IMR-90 (cell line): Measurements from ENCODE around the gene IL1RL1. TPM values are rescaled to one million over a fixed set of nuclear protein-coding genes. Genes with fewer than 3 reads are reported as not detected.

Experiments used
- ATAC-seq: fragments of 200-7000 bp; cut with Tn5 transposase; 2 replicates; pipeline ENCODE4 v1.9.1; 2020; ENCODE audit warnings: low read depth, mild to moderate bottlenecking, moderate library complexity
- BruUV-seq: library from RNA; stranded (reverse); fragments of 400-500 nt; replicated peaks from 2 replicates; lab custom pipeline; 2021; lab: Mats Ljungman, UMichigan
- CTCF ChIA-PET: fragments of 300-600 bp; formaldehyde crosslinking; extraction: SDS; loops from one replicate; lab custom pipeline; 2021; ENCODE audit warnings: antibody characterized with exemption; lab: Yijun Ruan, JAX
- POLR2A ChIA-PET: fragments of 300-600 bp; sonication (Branson Sonifier 250); formaldehyde crosslinking; loops from one replicate; lab custom pipeline; 2022; ENCODE audit warnings: antibody characterized with exemption; ENCODE audit not compliant: unreplicated experiment; lab: Charles Lee
- DNase-seq: peaks from one replicate; pipeline ENCODE4 v3.0.0; 2013
- H2AFZ ChIP-seq: replicated peaks from 2 replicates; pipeline ENCODE3; 2013; ENCODE audit warnings: low read length, mild to moderate bottlenecking; ENCODE audit not compliant: poor library complexity
- H2AK5ac ChIP-seq: 2 replicates; pipeline ENCODE4 v1.6.1; 2013; ENCODE audit warnings: low read depth, low read length, inconsistent platforms
- H2AK9ac ChIP-seq: replicated peaks from 2 replicates; pipeline ENCODE3; 2013; ENCODE audit warnings: mild to moderate bottlenecking, low read depth, low read length, moderate library complexity; ENCODE audit not compliant: poor library complexity
- H2BK120ac ChIP-seq: 2 replicates; pipeline ENCODE4 v1.6.1; 2013; ENCODE audit warnings: low read depth, low read length, inconsistent platforms
- H2BK15ac ChIP-seq: 3 replicates; pipeline ENCODE4 v1.6.1; 2013; ENCODE audit warnings: low read depth, low read length, inconsistent platforms
- H2BK20ac ChIP-seq: 2 replicates; pipeline ENCODE4 v1.6.1; 2013; ENCODE audit warnings: low read depth, mild to moderate bottlenecking, inconsistent platforms, low read length, moderate library complexity
- H2BK5ac ChIP-seq: 2 replicates; pipeline ENCODE4 v1.6.1; 2013; ENCODE audit warnings: mild to moderate bottlenecking, low read depth, low read length, inconsistent platforms; ENCODE audit not compliant: poor library complexity, severe bottlenecking
- H3K14ac ChIP-seq: replicated peaks from 2 replicates; pipeline ENCODE4 v1.6.1; 2013; ENCODE audit warnings: low read depth, low read length, inconsistent platforms
- H3K18ac ChIP-seq: 2 replicates; pipeline ENCODE4 v1.6.1; 2013; ENCODE audit warnings: low read depth, low read length, control low read depth
- H3K23ac ChIP-seq: 2 replicates; pipeline ENCODE4 v1.6.1; 2013; ENCODE audit warnings: low read depth, low read length, inconsistent platforms
- H3K27ac ChIP-seq: 2 replicates; pipeline ENCODE4 v1.5.1; 2013; ENCODE audit warnings: mild to moderate bottlenecking, control low read depth, low read length; ENCODE audit not compliant: insufficient read depth
- H3K27me3 ChIP-seq: 2 replicates; pipeline ENCODE4 v1.6.1; 2013; ENCODE audit warnings: low read length; ENCODE audit not compliant: control insufficient read depth, insufficient read depth
- H3K36me3 ChIP-seq: 2 replicates; pipeline ENCODE4 v1.6.1; 2013; ENCODE audit warnings: low read length, mixed read lengths; ENCODE audit not compliant: control insufficient read depth, insufficient read depth
- H3K4ac ChIP-seq: 2 replicates; pipeline ENCODE4 v1.6.1; 2013; ENCODE audit warnings: low read depth, low read length, inconsistent platforms
- H3K4me1 ChIP-seq: 2 replicates; pipeline ENCODE4 v1.6.1; 2013; ENCODE audit warnings: low read length, mixed read lengths; ENCODE audit not compliant: control insufficient read depth, insufficient read depth
- H3K4me2 ChIP-seq: 2 replicates; pipeline ENCODE4 v1.6.1; 2013; ENCODE audit warnings: low read depth, mild to moderate bottlenecking, control low read depth, low read length, moderate library complexity
- H3K4me3 ChIP-seq: 2 replicates; pipeline ENCODE4 v1.5.1; 2013; ENCODE audit warnings: low read depth, mild to moderate bottlenecking, control low read depth, low read length, moderate library complexity; ENCODE audit not compliant: insufficient read depth
- H3K56ac ChIP-seq: 2 replicates; pipeline ENCODE4 v1.6.1; 2013; ENCODE audit warnings: low read length, inconsistent platforms; ENCODE audit not compliant: insufficient read depth; ENCODE audit errors: extremely low read depth
- H3K79me1 ChIP-seq, 2 experiments: 2 replicates each; pipeline ENCODE4 v1.6.1; 2013; ENCODE audit warnings: low read length in 2 of 2, inconsistent platforms in 1 of 2, low read depth in 1 of 2
- H3K9ac ChIP-seq: 2 replicates; pipeline ENCODE4 v1.6.1; 2013; ENCODE audit warnings: low read depth, low read length, control low read depth
- H3K9me1 ChIP-seq: 2 replicates; pipeline ENCODE4 v1.6.1; 2013; ENCODE audit warnings: low read length, inconsistent platforms; ENCODE audit not compliant: insufficient read depth
- H3K9me3 ChIP-seq: 2 replicates; pipeline ENCODE4 v1.6.1; 2013; ENCODE audit warnings: low read length; ENCODE audit not compliant: control insufficient read depth, insufficient read depth
- H4K20me1 ChIP-seq: 2 replicates; pipeline ENCODE4 v1.6.1; 2013; ENCODE audit warnings: low read length, inconsistent platforms; ENCODE audit not compliant: insufficient read depth
- H4K5ac ChIP-seq: 2 replicates; pipeline ENCODE4 v1.6.1; 2013; ENCODE audit warnings: mild to moderate bottlenecking, low read depth, low read length, control low read depth
- H4K8ac ChIP-seq, 2 experiments: 2 replicates each; pipeline ENCODE4 v1.6.1; 2013; ENCODE audit warnings: low read depth in 2 of 2, low read length in 2 of 2, control low read depth in 1 of 2, inconsistent platforms in 1 of 2
- H4K91ac ChIP-seq: 2 replicates; pipeline ENCODE4 v1.6.1; 2013; ENCODE audit warnings: low read depth, low read length, inconsistent platforms; ENCODE audit not compliant: insufficient read depth
- CEBPB ChIP-seq: IDR thresholded peaks from 2 replicates; pipeline ENCODE4 v1.6.1; 2012; ENCODE audit warnings: low read depth, low read length, improper control_type of control experiment
- POLR2A ChIP-seq: IDR thresholded peaks from 2 replicates; pipeline ENCODE4 v1.6.1; 2012; ENCODE audit warnings: mild to moderate bottlenecking, low read depth, low read length
- WGBS, 2 experiments: methylation state at CpG; one replicate each; pipeline versions ENCODE4 v1.1.5 to v1.1.7; 2013; ENCODE audit warnings: missing lambda C conversion rate in 2 of 2; ENCODE audit not compliant: insufficient read length in 1 of 2; ENCODE audit errors: extremely low coverage in 2 of 2; 5-methylcytosine and 5-hydroxymethylcytosine counted together
- dilution Hi-C: fragments of 300-500 bp; cut with HindIII; formaldehyde crosslinking; loops from one replicate; pipeline ENCODE4 v1.14.3; 2018; ENCODE audit warnings: low sequenced_read_pairs; ENCODE audit not compliant: unreplicated experiment
- in situ Hi-C: fragments of 300-500 bp; cut with MboI; formaldehyde crosslinking; loops from 3 replicates; pipeline ENCODE4 v1.14.3; 2019; ENCODE audit warnings: low sequenced_read_pairs, inconsistent platforms, mixed read lengths
- intact Hi-C: fragments of 100-400 bp; cut with micrococcal nuclease; formaldehyde crosslinking; loops from 2 replicates; pipeline ENCODE4 v1.10.0; 2022
- polyA plus RNA-seq, 3 experiments: library from polyadenylated mRNA; depleted of rRNA; stranded (reverse); fragments of >200 nt; gene quantifications; 2 replicates each; pipeline ENCODE4 v1.2.3, GENCODE V29; 2012; ENCODE audit warnings: low replicate concordance in 1 of 3
- total RNA-seq: library from RNA; depleted of rRNA; stranded (reverse); fragments of >200 nt; gene quantifications from 2 replicates; pipeline ENCODE4 v1.2.3, GENCODE V29; 2012

IL1RL1 gene
- total and polyA plus RNA-seq, 2 of the 4 experiments (the other 2 are of a cell fraction): under 0.01 to 0.14 TPM

DNA sequence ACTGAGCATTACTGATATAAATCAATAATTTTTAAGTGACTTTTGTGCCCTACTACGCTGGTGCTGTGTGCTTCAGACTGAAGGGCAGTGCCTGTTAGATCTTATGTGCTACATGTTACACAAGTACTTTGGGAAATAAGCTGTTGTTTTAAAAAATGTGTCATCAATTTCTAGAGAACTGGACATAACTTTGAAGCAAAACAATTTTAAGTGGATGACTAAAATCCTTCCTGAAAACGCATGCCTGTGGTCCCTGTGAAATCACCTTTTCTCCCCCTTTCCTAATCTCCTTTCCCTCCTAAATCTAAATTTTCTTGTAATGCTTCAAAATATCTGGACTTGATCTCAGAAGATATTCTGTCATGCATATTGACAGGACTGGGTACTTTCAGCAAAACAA lies 7.1 kb upstream of the IL1RL1 start:
- H4K91ac ChIP-seq: no peak overlapping the region
- no peaks in the 10 kb centered on the region for H3K36me3 ChIP-seq
- H3K18ac ChIP-seq: no peak overlapping the region
- dilution Hi-C loops: no loop called here
- CTCF ChIA-PET: no interaction called here
- no peak overlapping the region for H2BK15ac ChIP-seq
- no peak overlapping the region for H4K5ac ChIP-seq
- no peaks in the 10 kb centered on the region for H3K9me1 ChIP-seq
- no peak overlapping the region for H3K4me2 ChIP-seq
- DNase-seq (peak; percentile 72), ATAC-seq (peak; percentile 61)
- H4K20me1 ChIP-seq: no peaks in the 10 kb centered on the region
- H2BK20ac ChIP-seq: no peak overlapping the region
- in situ Hi-C loops: no loop called here
- no peak overlapping the region for H2BK5ac ChIP-seq
- no peak overlapping the region for H4K8ac ChIP-seq
- H3K56ac ChIP-seq: no peak overlapping the region
- H3K4me1 ChIP-seq: 0 out of 2 replicates have a peak, but pooled peaks cover 2% of the 10 kb centered on the region
- no TSS peak for BruUV-seq
- H2AK9ac ChIP-seq: no peak overlapping the region
- peaks cover 2% of the 10 kb centered on the region; the same call in 1 of the 2 replicates for H3K27me3 ChIP-seq
- POLR2A ChIA-PET: no interaction called here
- no peak overlapping the region for H3K9ac ChIP-seq
- H2AFZ ChIP-seq: no peak overlapping the region
- no peak overlapping the region for H3K23ac ChIP-seq
- intact Hi-C loops: no loop called here
- no peak overlapping the region for H3K27ac ChIP-seq
- H2AK5ac ChIP-seq: no peak overlapping the region
- WGBS, 2 experiments: no CpG with 5 or more reads among the region's 2 CpGs
- H2BK120ac ChIP-seq: no peak overlapping the region
- no peaks in the 10 kb centered on the region for H3K79me1 ChIP-seq
- no peak overlapping the region for H3K4me3 ChIP-seq
- no peak overlapping the region for H3K14ac ChIP-seq
- no peak for TF ChIP-seq POLR2A
- TF ChIP-seq CEBPB: peak; percentile 51; the same call in 1 of the 2 replicates
- no peak overlapping the region for H3K4ac ChIP-seq
- H3K9me3 ChIP-seq: no peaks in the 10 kb centered on the region
